ENCODE results near the gene SMIM12. TPM values are rescaled to one million over a fixed set of nuclear protein-coding genes. Genes with fewer than 3 reads are reported as not detected.

Gene SMIM12
- total RNA-seq, 1 experiment from 2014 or later, result 41.4 TPM

DNA sequence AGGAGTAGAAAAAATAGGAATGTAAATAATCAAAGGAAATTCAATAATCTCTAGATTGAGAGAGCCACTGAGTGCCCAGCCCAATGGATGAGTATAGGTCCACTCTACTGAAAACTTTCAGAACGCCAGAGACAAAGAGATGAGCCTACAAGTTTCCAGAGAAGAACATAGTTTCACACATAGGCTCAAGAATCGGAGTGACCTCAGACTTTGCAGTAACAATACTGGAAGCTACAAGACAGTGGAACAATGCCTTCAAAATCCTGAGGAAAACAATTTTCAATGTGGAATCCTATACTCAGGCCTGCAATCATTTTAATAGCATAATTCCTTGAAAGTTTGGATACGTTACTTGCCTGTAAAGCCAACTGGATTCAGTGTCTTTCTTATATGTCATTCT lies 55.8 kb downstream of the SMIM12 start:
- Mint-ChIP-seq H3K4me3 (ENCODE audit: unreplicated experiment) (no peak overlapping the region), H3K36me3 (ENCODE audit: insufficient read depth, unreplicated experiment) (no peaks in the 10 kb centered on the region), H3K27ac (ENCODE audit: low read depth, unreplicated experiment) (no peak overlapping the region), H3K27me3 (ENCODE audit: insufficient read depth, unreplicated experiment) (no peaks in the 10 kb centered on the region), H3K4me1 (ENCODE audit: insufficient read depth, unreplicated experiment) (peaks cover 5% of the 10 kb centered on the region), H3K9me3 (ENCODE audit: unreplicated experiment) (no peaks in the 10 kb centered on the region)
- no peak for DNase-seq (ENCODE audit: unreplicated experiment)
- ChIA-PET CTCF (interaction anchor here (0.6 to 2.3 kb wide), 4 partner anchors 16 to 672 kb away, joined by 3 to 12 read pairs (median 3); no protein-coding TSS in a partner anchor), POLR2A (interaction anchor here (1.5 kb wide), 1 partner anchor 56 kb away, joined by 4 read pairs; the partner anchor contains the start of gene SMIM12)
- TF ChIP-seq, protein P1, sequence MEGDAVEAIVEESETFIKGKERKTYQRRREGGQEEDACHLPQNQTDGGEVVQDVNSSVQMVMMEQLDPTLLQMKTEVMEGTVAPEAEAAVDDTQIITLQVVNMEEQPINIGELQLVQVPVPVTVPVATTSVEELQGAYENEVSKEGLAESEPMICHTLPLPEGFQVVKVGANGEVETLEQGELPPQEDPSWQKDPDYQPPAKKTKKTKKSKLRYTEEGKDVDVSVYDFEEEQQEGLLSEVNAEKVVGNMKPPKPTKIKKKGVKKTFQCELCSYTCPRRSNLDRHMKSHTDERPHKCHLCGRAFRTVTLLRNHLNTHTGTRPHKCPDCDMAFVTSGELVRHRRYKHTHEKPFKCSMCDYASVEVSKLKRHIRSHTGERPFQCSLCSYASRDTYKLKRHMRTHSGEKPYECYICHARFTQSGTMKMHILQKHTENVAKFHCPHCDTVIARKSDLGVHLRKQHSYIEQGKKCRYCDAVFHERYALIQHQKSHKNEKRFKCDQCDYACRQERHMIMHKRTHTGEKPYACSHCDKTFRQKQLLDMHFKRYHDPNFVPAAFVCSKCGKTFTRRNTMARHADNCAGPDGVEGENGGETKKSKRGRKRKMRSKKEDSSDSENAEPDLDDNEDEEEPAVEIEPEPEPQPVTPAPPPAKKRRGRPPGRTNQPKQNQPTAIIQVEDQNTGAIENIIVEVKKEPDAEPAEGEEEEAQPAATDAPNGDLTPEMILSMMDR (IDR thresholded peaks at IDR 0.05; ENCODE audit: unreplicated experiment), result no peak
- intact Hi-C loops (cut with micrococcal nuclease), result no loop called here
- no TSS peak for BruUV-seq (replicated peaks)

Other genes with a start within 250 kb of the SMIM12 start
- 26.5 and 33.2 TPM in 2 replicates for gene GJB5, start 104.7 kb downstream of the SMIM12 start, total RNA-seq (2022)
- gene GJB4, start 100.0 kb downstream of the SMIM12 start, total RNA-seq (2022), result 0.27 and 0.28 TPM in 2 replicates
- gene GJB3, start 78.5 kb downstream of the SMIM12 start, total RNA-seq (2022), result 67.1 and 74.8 TPM in 2 replicates
- not detected in 2 replicates for gene GJA4, start 66.8 kb downstream of the SMIM12 start, total RNA-seq (2022)
- gene DLGAP3, start 69.9 kb upstream of the SMIM12 start, total RNA-seq (2022), result 0.14 and 0.52 TPM in 2 replicates
- gene TMEM35B, start 125.6 kb upstream of the SMIM12 start, total RNA-seq (2022), result 18.7 and 21.9 TPM in 2 replicates
- gene ZMYM6, start 172.2 kb upstream of the SMIM12 start, total RNA-seq (2022), result 21.6 and 25.7 TPM in 2 replicates
- gene ZMYM1, start 219.6 kb upstream of the SMIM12 start, total RNA-seq (2022), result 19.2 and 21.2 TPM in 2 replicates